PC-3 (cell line): Measurements from ENCODE around the gene BCAS3.

Source experiments
- CTCF ChIP-seq: fragments of 300-600 bp; sonication (generic); conservative IDR thresholded peaks from 2 replicates; pipeline ENCODE4 v1.5.1; 2017; ENCODE audit warnings: antibody characterized with exemption, low read depth, mild to moderate bottlenecking, low read length
- EZH2 ChIP-seq: fragments of 300-600 bp; sonication (generic); IDR thresholded peaks from one replicate; pipeline ENCODE4 v1.6.1; 2017; ENCODE audit warnings: antibody characterized with exemption, mild to moderate bottlenecking, low read length; ENCODE audit not compliant: unreplicated experiment

- TF ChIP-seq CTCF (no peak), EZH2 (no peak)
Measured at GRCh38 chr17:61188081-61188480, 510.4 kb downstream of the BCAS3 start.
